ENCODE results near the gene JARID2. TPM values are rescaled to one million over a fixed set of nuclear protein-coding genes. Genes with fewer than 3 reads are reported as not detected.

Gene JARID2
- polyA plus RNA-seq, 1 of the 3 experiments (the other 2 are of a cell fraction), result 3.4 TPM

GRCh38 chr6:15522026-15522425, 276.2 kb downstream of the JARID2 start (continued):
- TF ChIP-seq SIN3A (IDR thresholded peaks at IDR 0.05; ENCODE audit: borderline replicate concordance, low read depth, low read length) (no peak), TEAD4 (IDR thresholded peaks at IDR 0.05; ENCODE audit: borderline replicate concordance, insufficient read depth) (no peak), USF1 (IDR thresholded peaks at IDR 0.05; ENCODE audit: borderline replicate concordance, low read depth) (no peak), NFIC (IDR thresholded peaks at IDR 0.05; ENCODE audit: borderline replicate concordance) (no peak)

GRCh38 chr6:15522427-15522826, 276.6 kb downstream of the JARID2 start:
- H3K79me2 ChIP-seq (ENCODE audit: insufficient read depth), result no peaks in the 10 kb centered on the region
- no peaks in the 10 kb centered on the region for H3K9me2 ChIP-seq
- CTCF ChIA-PET, result interaction anchor here (1.8 to 2.8 kb wide), 2 partner anchors 17 to 22 kb away, joined by 4 to 6 read pairs; no protein-coding TSS in a partner anchor
- H4K20me1 ChIP-seq (ENCODE audit: insufficient read depth), result no peaks in the 10 kb centered on the region
- H3K36me3 ChIP-seq (replicated peaks in 1 of 2; ENCODE audit: control insufficient read depth in 1 of 2, insufficient read depth in 2 of 2, low read length in 1 of 2), result peaks cover 14 to 47% of the 10 kb centered on the region in 2 experiments
- no peaks in the 10 kb centered on the region for H3K27me3 ChIP-seq (ENCODE audit: insufficient read depth)
- no peaks in the 10 kb centered on the region; a peak in 1 of 4 replicates for H3K4me1 ChIP-seq (ENCODE audit: control insufficient read depth in 1 of 2, insufficient read depth in 2 of 2, low read depth in 1 of 2, low read length in 1 of 2)
- TF ChIP-seq REST (IDR thresholded peaks at IDR 0.05; ENCODE audit: low read depth, low read length), result no peak
- no peak for TF ChIP-seq JUND (IDR thresholded peaks at IDR 0.05)
- no peak for TF ChIP-seq EP300 (IDR thresholded peaks at IDR 0.05; ENCODE audit: borderline replicate concordance in 1 of 2, low read depth in 1 of 2, low read length in 1 of 2)
- TF ChIP-seq FOXM1 (IDR thresholded peaks at IDR 0.05; ENCODE audit: low read depth), result no peak
- H3K9ac ChIP-seq, result no peak overlapping the region
- POLR2A ChIA-PET, result no interaction called here
- H3K4me3 ChIP-seq (ENCODE audit: low read depth in 2 of 2, low read length in 1 of 2), result no peak overlapping the region
- H2AFZ ChIP-seq (ENCODE audit: low read depth), result no peak overlapping the region
- no peak overlapping the region for H3K4me2 ChIP-seq
- no peaks in the 10 kb centered on the region for H3K9me3 ChIP-seq
- H3F3A ChIP-seq (replicated peaks; ENCODE audit: insufficient read depth), result peaks cover 2% of the 10 kb centered on the region
- DNase-seq, result no peak
- WGBS (ENCODE audit: low lambda C conversion rate), result 94% methylated on average over 6 of the region's 6 CpGs
- H3K27ac ChIP-seq (ENCODE audit: low read depth in 2 of 2, low read length in 1 of 2), result no peak overlapping the region

- WGBS (ENCODE audit: low lambda C conversion rate), result 96% methylated on average over 8 of the region's 16 CpGs
- Histone ChIP-seq H3K27me3 (ENCODE audit: insufficient read depth) (no peaks in the 10 kb centered on the region), H3K36me3 (replicated peaks in 1 of 2; ENCODE audit: control insufficient read depth in 1 of 2, insufficient read depth in 2 of 2, low read length in 1 of 2) (peaks cover 14 to 47% of the 10 kb centered on the region in 2 experiments), H3K27ac (ENCODE audit: low read depth in 2 of 2, low read length in 1 of 2) (no peak overlapping the region), H3K9me2 (no peaks in the 10 kb centered on the region), H3K79me2 (ENCODE audit: insufficient read depth) (no peaks in the 10 kb centered on the region), H4K20me1 (ENCODE audit: insufficient read depth) (no peaks in the 10 kb centered on the region), H2AFZ (ENCODE audit: low read depth) (no peak overlapping the region), H3K4me1 (ENCODE audit: control insufficient read depth in 1 of 2, insufficient read depth in 2 of 2, low read depth in 1 of 2, low read length in 1 of 2) (no peaks in the 10 kb centered on the region; a peak in 1 of 4 replicates), H3K9ac (no peak overlapping the region), H3K4me2 (no peak overlapping the region), H3F3A (replicated peaks; ENCODE audit: insufficient read depth) (peaks cover 2% of the 10 kb centered on the region), H3K4me3 (ENCODE audit: low read depth in 2 of 2, low read length in 1 of 2) (no peak overlapping the region), H3K9me3 (no peaks in the 10 kb centered on the region)
- ChIA-PET POLR2A (no interaction called here), CTCF (interaction anchor here (1.8 to 2.8 kb wide), 2 partner anchors 18 to 22 kb away, joined by 4 to 6 read pairs; no protein-coding TSS in a partner anchor)
- no peak for DNase-seq
- TF ChIP-seq PBX3 (IDR thresholded peaks at IDR 0.05) (no peak), SMC3 (IDR thresholded peaks at IDR 0.05; ENCODE audit: low read depth, low read length) (no peak), GABPA (IDR thresholded peaks at IDR 0.05; ENCODE audit: low read depth) (no peak), NFIC (IDR thresholded peaks at IDR 0.05; ENCODE audit: borderline replicate concordance) (no peak), CHD2 (IDR thresholded peaks at IDR 0.05; ENCODE audit: low read length, partially characterized antibody) (no peak), EP300 (IDR thresholded peaks at IDR 0.05; ENCODE audit: borderline replicate concordance in 1 of 2, low read depth in 1 of 2, low read length in 1 of 2) (no peak), NRF1 (IDR thresholded peaks at IDR 0.05; ENCODE audit: low read depth, low read length) (no peak), ZBTB33 (IDR thresholded peaks at IDR 0.05; ENCODE audit: borderline replicate concordance, low read depth) (no peak), TEAD4 (IDR thresholded peaks at IDR 0.05; ENCODE audit: borderline replicate concordance, insufficient read depth) (no peak), RAD21 (IDR thresholded peaks at IDR 0.05; ENCODE audit: low read length) (no peak), ELF1 (IDR thresholded peaks at IDR 0.05) (no peak), FOXM1 (IDR thresholded peaks at IDR 0.05; ENCODE audit: low read depth) (no peak)
Observed at GRCh38 chr6:15522856-15523529, 277.1 kb downstream of the JARID2 start.

Data from SK-N-SH (cell line).